Fibroblast of lung (primary cell): Measurements from ENCODE around the gene ZNF529.
"Not testable (repeated sequence)": the region's sequence is repeated elsewhere in the genome, so short reads cannot be mapped to it uniquely, and the experiment has no call there.

Experiments
- CTCF ChIP-seq, 2 donors: IDR thresholded peaks in 1 of 2; conservative IDR thresholded peaks in 1 of 2; 1 replicate in 1 of 2; 2 replicates in 1 of 2; pipeline ENCODE4 v1.5.1; 2011 to 2012; ENCODE audit warnings: low read length in 2 of 2, control low read depth in 1 of 2, inconsistent platforms in 1 of 2, low read depth in 1 of 2, mild to moderate bottlenecking in 1 of 2
- EZH2 ChIP-seq: IDR thresholded peaks from 2 replicates; pipeline ENCODE4 v1.5.1; 2012; ENCODE audit warnings: low read length, control low read depth, mild to moderate bottlenecking; ENCODE audit errors: missing control alignments

GRCh38 chr19:36602681-36603080, 29.6 kb upstream of the ZNF529 start:
- not testable (repeated sequence) for TF ChIP-seq CTCF (conservative IDR thresholded peaks at IDR 0.05 in 1 of 2, IDR thresholded peaks at IDR 0.05 in 1 of 2; ENCODE audit: low read depth in 1 of 2, low read length in 2 of 2); EZH2
